ENCODE measurements around the gene IMPA2. TPM values are rescaled to one million over a fixed set of nuclear protein-coding genes. Genes with fewer than 3 reads are reported as not detected.

Gene IMPA2
- total RNA-seq, 1 experiment from 2014 or later: 34.8 TPM

DNA sequence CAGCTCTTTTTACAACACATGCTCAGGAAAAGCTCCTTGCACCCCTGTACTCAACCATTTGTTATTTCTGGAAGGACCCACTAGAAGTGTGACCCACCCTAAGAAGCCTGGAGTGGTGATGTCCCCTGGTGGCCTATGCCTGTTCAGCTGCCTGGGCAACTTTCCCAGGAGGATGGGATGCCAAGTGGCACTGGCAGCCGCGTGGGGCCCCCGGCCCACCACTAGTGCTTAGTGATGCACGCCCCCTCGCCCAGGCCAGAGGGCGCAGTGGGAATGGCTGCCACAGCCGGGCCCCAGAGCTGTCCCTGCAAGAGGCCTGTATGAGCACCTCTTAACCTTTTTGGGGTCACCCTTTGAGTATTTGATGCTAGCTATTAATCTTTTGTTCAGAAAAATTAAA lies 18.1 kb downstream of the IMPA2 start:
- intact Hi-C loops (cut with micrococcal nuclease; ENCODE audit: unreplicated experiment): no loop called here
- BruUV-seq (replicated peaks): no TSS peak
- no peaks in the 10 kb centered on the region for H3K27me3 Mint-ChIP-seq (ENCODE audit: unreplicated experiment)
- H3K4me3 Mint-ChIP-seq (ENCODE audit: low read depth, unreplicated experiment): no peak overlapping the region
- no peak overlapping the region for H3K27ac Mint-ChIP-seq (ENCODE audit: unreplicated experiment)
- TF ChIP-seq, protein P1, sequence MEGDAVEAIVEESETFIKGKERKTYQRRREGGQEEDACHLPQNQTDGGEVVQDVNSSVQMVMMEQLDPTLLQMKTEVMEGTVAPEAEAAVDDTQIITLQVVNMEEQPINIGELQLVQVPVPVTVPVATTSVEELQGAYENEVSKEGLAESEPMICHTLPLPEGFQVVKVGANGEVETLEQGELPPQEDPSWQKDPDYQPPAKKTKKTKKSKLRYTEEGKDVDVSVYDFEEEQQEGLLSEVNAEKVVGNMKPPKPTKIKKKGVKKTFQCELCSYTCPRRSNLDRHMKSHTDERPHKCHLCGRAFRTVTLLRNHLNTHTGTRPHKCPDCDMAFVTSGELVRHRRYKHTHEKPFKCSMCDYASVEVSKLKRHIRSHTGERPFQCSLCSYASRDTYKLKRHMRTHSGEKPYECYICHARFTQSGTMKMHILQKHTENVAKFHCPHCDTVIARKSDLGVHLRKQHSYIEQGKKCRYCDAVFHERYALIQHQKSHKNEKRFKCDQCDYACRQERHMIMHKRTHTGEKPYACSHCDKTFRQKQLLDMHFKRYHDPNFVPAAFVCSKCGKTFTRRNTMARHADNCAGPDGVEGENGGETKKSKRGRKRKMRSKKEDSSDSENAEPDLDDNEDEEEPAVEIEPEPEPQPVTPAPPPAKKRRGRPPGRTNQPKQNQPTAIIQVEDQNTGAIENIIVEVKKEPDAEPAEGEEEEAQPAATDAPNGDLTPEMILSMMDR (IDR thresholded peaks at IDR 0.05; ENCODE audit: unreplicated experiment): no peak
- peaks cover 12% of the 10 kb centered on the region for H3K4me1 Mint-ChIP-seq (ENCODE audit: low read depth, unreplicated experiment)
- H3K36me3 Mint-ChIP-seq (ENCODE audit: insufficient read depth, unreplicated experiment): no peaks in the 10 kb centered on the region
- DNase-seq: no peak
- CTCF ChIA-PET: no interaction called here
- H3K9me3 Mint-ChIP-seq (ENCODE audit: low read depth, unreplicated experiment): no peaks in the 10 kb centered on the region

- no peaks in the 10 kb centered on the region for H3K36me3 Mint-ChIP-seq (ENCODE audit: insufficient read depth, unreplicated experiment)
- H3K27me3 Mint-ChIP-seq (ENCODE audit: unreplicated experiment): no peaks in the 10 kb centered on the region
- BruUV-seq (replicated peaks): no TSS peak
- peaks cover 4% of the 10 kb centered on the region for H3K4me1 Mint-ChIP-seq (ENCODE audit: low read depth, unreplicated experiment)
- TF ChIP-seq, protein P1 (IDR thresholded peaks at IDR 0.05; ENCODE audit: unreplicated experiment): no peak
- CTCF ChIA-PET: interaction anchor here (0.7 kb wide), 1 partner anchor 115 kb away, joined by 5 read pairs; no protein-coding TSS in a partner anchor
- no peaks in the 10 kb centered on the region for H3K9me3 Mint-ChIP-seq (ENCODE audit: low read depth, unreplicated experiment)
- no peak overlapping the region for H3K27ac Mint-ChIP-seq (ENCODE audit: unreplicated experiment)
- no peak overlapping the region for H3K4me3 Mint-ChIP-seq (ENCODE audit: low read depth, unreplicated experiment)
- intact Hi-C loops (cut with micrococcal nuclease; ENCODE audit: unreplicated experiment): no loop called here
- no peak for DNase-seq
Measured at GRCh38 chr18:12000072-12000659, 18.9 kb downstream of the IMPA2 start.

GRCh38 chr18:12001421-12001820 lies 20.1 kb downstream of the IMPA2 start:
- no peaks in the 10 kb centered on the region for H3K36me3 Mint-ChIP-seq (ENCODE audit: insufficient read depth, unreplicated experiment)
- H3K4me3 Mint-ChIP-seq (ENCODE audit: low read depth, unreplicated experiment): no peak overlapping the region
- no peak for DNase-seq
- intact Hi-C loops (cut with micrococcal nuclease; ENCODE audit: unreplicated experiment): no loop called here
- H3K27ac Mint-ChIP-seq (ENCODE audit: unreplicated experiment): no peak overlapping the region
- H3K9me3 Mint-ChIP-seq (ENCODE audit: low read depth, unreplicated experiment): no peaks in the 10 kb centered on the region
- CTCF ChIA-PET: no interaction called here
- no peaks in the 10 kb centered on the region for H3K4me1 Mint-ChIP-seq (ENCODE audit: low read depth, unreplicated experiment)
- TF ChIP-seq, protein P1 (IDR thresholded peaks at IDR 0.05; ENCODE audit: unreplicated experiment): no peak
- H3K27me3 Mint-ChIP-seq (ENCODE audit: unreplicated experiment): no peaks in the 10 kb centered on the region
- BruUV-seq (replicated peaks): no TSS peak

DNA sequence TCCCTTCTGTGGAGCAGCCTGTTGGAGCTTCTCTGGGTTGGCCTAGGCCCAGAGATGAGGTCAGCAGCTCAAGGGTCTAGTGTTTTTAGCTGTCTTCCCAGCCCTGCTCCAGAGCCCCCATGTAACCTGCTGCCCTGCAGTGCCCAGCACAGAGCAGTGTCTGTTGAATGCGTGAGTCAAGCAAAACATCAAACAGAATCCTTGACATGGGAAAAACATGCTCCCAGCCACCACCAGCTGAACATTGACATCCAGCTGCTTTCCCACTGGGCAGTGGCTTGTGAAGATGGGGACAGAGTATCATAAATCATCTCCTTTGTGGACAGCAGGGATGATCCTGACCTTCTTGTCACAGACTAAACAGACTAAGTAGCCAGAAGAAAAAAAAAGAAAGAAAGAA lies 22.6 kb downstream of the IMPA2 start:
- no peaks in the 10 kb centered on the region for H3K36me3 Mint-ChIP-seq (ENCODE audit: insufficient read depth, unreplicated experiment)
- H3K9me3 Mint-ChIP-seq (ENCODE audit: low read depth, unreplicated experiment): no peaks in the 10 kb centered on the region
- no peak for DNase-seq
- H3K4me1 Mint-ChIP-seq (ENCODE audit: low read depth, unreplicated experiment): no peaks in the 10 kb centered on the region
- CTCF ChIA-PET: no interaction called here
- TF ChIP-seq, protein P1 (IDR thresholded peaks at IDR 0.05; ENCODE audit: unreplicated experiment): no peak
- no peak overlapping the region for H3K27ac Mint-ChIP-seq (ENCODE audit: unreplicated experiment)
- intact Hi-C loops (cut with micrococcal nuclease; ENCODE audit: unreplicated experiment): no loop called here
- BruUV-seq (replicated peaks): no TSS peak
- H3K27me3 Mint-ChIP-seq (ENCODE audit: unreplicated experiment): no peaks in the 10 kb centered on the region
- H3K4me3 Mint-ChIP-seq (ENCODE audit: low read depth, unreplicated experiment): no peak overlapping the region
